HepG2 (cell line): ENCODE measurements around the gene HNRNPL. TPM values are rescaled to one million over a fixed set of nuclear protein-coding genes. Genes with fewer than 3 reads are reported as not detected.
A peak's percentile ranks its signal among the peaks of the same experiment; 100 is the strongest.

Source experiments
- BCL6 ChIP-seq: IDR thresholded peaks from 2 replicates; pipeline ENCODE4 v1.6.1; 2016; ENCODE audit warnings: missing genetic modification reagents, missing compliant biosample characterization
- CCAR2 ChIP-seq: fragments of 200-400 bp; formaldehyde crosslinking; optimal IDR thresholded peaks from 2 replicates; pipeline ENCODE3; 2018; ENCODE audit warnings: low read depth, mild to moderate bottlenecking, low read length, moderate library complexity
- ETV6 ChIP-seq: sonication (generic); formaldehyde crosslinking; conservative IDR thresholded peaks from 2 replicates; pipeline ENCODE4 v1.4.0; 2020; ENCODE audit warnings: missing genetic modification reagents
- FOXJ3 ChIP-seq: sonication (generic); formaldehyde crosslinking; IDR thresholded peaks from 2 replicates; pipeline ENCODE4 v1.4.0; 2020; ENCODE audit warnings: missing genetic modification reagents, mild to moderate bottlenecking, borderline replicate concordance
- MTA1 ChIP-seq: sonication (generic); formaldehyde crosslinking; IDR thresholded peaks from 2 replicates; pipeline ENCODE4 v1.4.0; 2020; ENCODE audit warnings: missing genetic modification reagents, mild to moderate bottlenecking, borderline replicate concordance
- POLR2G ChIP-seq: fragments of 200-400 bp; formaldehyde crosslinking; IDR thresholded peaks from 2 replicates; pipeline ENCODE4 v1.6.1; 2018; ENCODE audit warnings: mild to moderate bottlenecking, low read depth, low read length, moderate library complexity
- SP140L ChIP-seq: sonication (generic); formaldehyde crosslinking; IDR thresholded peaks from 2 replicates; pipeline ENCODE4 v1.4.0; 2020; ENCODE audit warnings: missing genetic modification reagents, borderline replicate concordance
- ZBTB38 ChIP-seq: sonication (generic); formaldehyde crosslinking; IDR thresholded peaks from 2 replicates; pipeline ENCODE4 v1.5.1; 2020; ENCODE audit warnings: mild to moderate bottlenecking, missing genetic modification reagents
- ZNF101 ChIP-seq: sonication (generic); formaldehyde crosslinking; IDR thresholded peaks from 2 replicates; pipeline ENCODE4 v1.4.0; 2020; ENCODE audit warnings: mild to moderate bottlenecking, low read depth, missing genetic modification reagents, borderline replicate concordance
- ZNF260 ChIP-seq: sonication (generic); formaldehyde crosslinking; IDR thresholded peaks from 2 replicates; pipeline ENCODE4 v1.4.0; 2020; ENCODE audit warnings: missing genetic modification reagents, low read depth, mild to moderate bottlenecking, borderline replicate concordance
- ZNF33A ChIP-seq: sonication (generic); formaldehyde crosslinking; IDR thresholded peaks from 2 replicates; pipeline ENCODE4 v1.5.1; 2020; ENCODE audit warnings: missing genetic modification reagents, mild to moderate bottlenecking, moderate library complexity, borderline replicate concordance
- ZNF577 ChIP-seq: sonication (generic); formaldehyde crosslinking; IDR thresholded peaks from 2 replicates; pipeline ENCODE4 v1.4.0; 2020; ENCODE audit warnings: mild to moderate bottlenecking, low read depth, missing genetic modification reagents, borderline replicate concordance
- ZNF614 ChIP-seq: IDR thresholded peaks from 2 replicates; pipeline ENCODE4 v1.6.1; 2018; ENCODE audit warnings: missing biosample characterization, missing genetic modification reagents, inconsistent platforms, borderline replicate concordance
- ZNF766 ChIP-seq: sonication (generic); formaldehyde crosslinking; IDR thresholded peaks from 2 replicates; pipeline ENCODE4 v1.5.0; 2020; ENCODE audit warnings: missing genetic modification reagents, borderline replicate concordance
- ZSCAN30 ChIP-seq: sonication (generic); formaldehyde crosslinking; IDR thresholded peaks from 2 replicates; pipeline ENCODE4 v1.5.0; 2020; ENCODE audit warnings: mild to moderate bottlenecking, missing genetic modification reagents
- ZZZ3 ChIP-seq: sonication (generic); formaldehyde crosslinking; IDR thresholded peaks from 2 replicates; pipeline ENCODE4 v1.4.0; 2020; ENCODE audit warnings: missing genetic modification reagents, mild to moderate bottlenecking, borderline replicate concordance
- polyA plus RNA-seq, 8 experiments: library from polyadenylated mRNA; depleted of rRNA in 3 of 8; stranded (reverse) in 7 of 8; unstranded in 1 of 8; fragments of >200 nt; fragmentation: Illumina TruSeq in 4 of 8; extraction: Trizol in 4 of 8; gene quantifications; 2 replicates each; pipeline versions ENCODE4 v1.2.1 to v1.2.3, GENCODE V29; 2011 to 2016; ENCODE audit warnings: low read depth in 4 of 8, missing spikeins in 1 of 8, mixed read lengths in 1 of 8; ENCODE audit not compliant: insufficient read depth in 1 of 8
- total RNA-seq, 5 experiments: library from RNA; depleted of rRNA; stranded (reverse); fragments of >200 nt; fragmentation: Illumina TruSeq; extraction: Trizol; gene quantifications; 2 replicates each; pipeline ENCODE4 v1.2.3, GENCODE V29; 2016; ENCODE audit warnings: low read depth in 1 of 5
- TF ChIP-seq, protein P1 (sequence below): sonication (generic); formaldehyde crosslinking; IDR thresholded peaks from 2 replicates; pipeline ENCODE4 v1.5.0; 2020; ENCODE audit warnings: missing genetic modification reagents, mild to moderate bottlenecking, borderline replicate concordance
- TF ChIP-seq, protein P2 (sequence below): IDR thresholded peaks from 2 replicates; pipeline ENCODE4 v1.6.1; 2016; ENCODE audit warnings: low read depth, missing genetic modification reagents, missing compliant biosample characterization
- TF ChIP-seq, protein P3 (sequence below): sonication (generic); formaldehyde crosslinking; IDR thresholded peaks from 2 replicates; pipeline ENCODE4 v1.4.0; 2020; ENCODE audit warnings: missing genetic modification reagents, borderline replicate concordance
- TF ChIP-seq, protein P4 (sequence below): sonication (generic); formaldehyde crosslinking; IDR thresholded peaks from 2 replicates; pipeline ENCODE4 v1.8.0; 2022; ENCODE audit warnings: mild to moderate bottlenecking, missing genetic modification reagents

HNRNPL gene
- total and polyA plus RNA-seq, 2 of the 13 experiments (the other 11 are each of a cell fraction or from before 2014, with no cell fraction given) = 156 to 278 TPM

DNA sequence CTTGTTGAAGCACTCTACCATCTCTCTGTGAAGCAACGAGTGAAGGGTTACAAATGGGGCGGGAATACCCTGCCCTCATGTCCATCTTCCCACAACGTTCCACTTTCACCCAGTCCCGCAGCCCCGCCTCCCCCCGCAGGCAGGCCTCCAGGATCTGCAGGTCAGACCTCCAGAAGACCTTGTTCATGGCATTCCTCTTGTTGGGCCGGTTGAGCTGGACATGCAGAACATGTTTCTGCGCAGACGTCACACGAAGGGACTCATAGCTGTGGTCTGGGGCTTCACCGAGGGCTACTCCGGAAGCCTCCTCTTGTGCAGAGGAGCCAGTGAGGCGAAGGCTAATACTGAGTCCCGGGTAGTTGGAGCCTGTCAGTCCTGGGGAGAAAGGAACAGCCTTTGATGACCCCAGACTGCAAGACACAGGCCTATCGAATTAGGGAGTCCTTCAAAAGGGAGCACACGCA is 18.6 kb downstream of the HNRNPL start (continued):
- TF ChIP-seq ZNF260 (CRISPR knock-in tag) (no peak), ZBTB38 (CRISPR knock-in tag) (no peak; the same call in 1 of the 2 replicates), CCAR2 (no peak), ZNF614 (CRISPR knock-in tag) (peak; percentile 26; the same call in 1 of the 2 replicates), ZZZ3 (no peak), BCL6 (CRISPR knock-in tag) (0 out of 2 replicates have a peak, but pooled peaks have one; percentile 23), ZNF577 (CRISPR knock-in tag) (no peak), FOXJ3 (CRISPR knock-in tag) (no peak; the same call in 1 of the 2 replicates), ZNF101 (CRISPR knock-in tag) (0 out of 2 replicates have a peak, but pooled peaks have one; percentile 27), ZNF766 (CRISPR knock-in tag) (no peak), SP140L (CRISPR knock-in tag) (no peak), ETV6 (CRISPR knock-in tag) (0 out of 2 replicates have a peak, but pooled peaks have one; percentile 25), MTA1 (CRISPR knock-in tag) (no peak), ZNF33A (CRISPR knock-in tag) (0 out of 2 replicates have a peak, but pooled peaks have one; percentile 28), POLR2G (no peak), ZSCAN30 (no peak)
- TF ChIP-seq, protein P1, sequence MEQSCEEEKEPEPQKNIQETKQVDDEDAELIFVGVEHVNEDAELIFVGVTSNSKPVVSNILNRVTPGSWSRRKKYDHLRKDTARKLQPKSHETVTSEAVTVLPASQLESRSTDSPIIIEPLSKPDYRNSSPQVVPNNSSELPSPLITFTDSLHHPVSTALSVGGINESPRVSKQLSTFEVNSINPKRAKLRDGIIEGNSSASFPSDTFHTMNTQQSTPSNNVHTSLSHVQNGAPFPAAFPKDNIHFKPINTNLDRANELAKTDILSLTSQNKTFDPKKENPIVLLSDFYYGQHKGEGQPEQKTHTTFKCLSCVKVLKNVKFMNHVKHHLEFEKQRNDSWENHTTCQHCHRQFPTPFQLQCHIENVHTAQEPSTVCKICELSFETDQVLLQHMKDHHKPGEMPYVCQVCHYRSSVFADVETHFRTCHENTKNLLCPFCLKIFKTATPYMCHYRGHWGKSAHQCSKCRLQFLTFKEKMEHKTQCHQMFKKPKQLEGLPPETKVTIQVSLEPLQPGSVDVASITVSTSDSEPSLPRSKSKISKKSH (CRISPR knock-in tag) = no peak
- TF ChIP-seq, protein P2, sequence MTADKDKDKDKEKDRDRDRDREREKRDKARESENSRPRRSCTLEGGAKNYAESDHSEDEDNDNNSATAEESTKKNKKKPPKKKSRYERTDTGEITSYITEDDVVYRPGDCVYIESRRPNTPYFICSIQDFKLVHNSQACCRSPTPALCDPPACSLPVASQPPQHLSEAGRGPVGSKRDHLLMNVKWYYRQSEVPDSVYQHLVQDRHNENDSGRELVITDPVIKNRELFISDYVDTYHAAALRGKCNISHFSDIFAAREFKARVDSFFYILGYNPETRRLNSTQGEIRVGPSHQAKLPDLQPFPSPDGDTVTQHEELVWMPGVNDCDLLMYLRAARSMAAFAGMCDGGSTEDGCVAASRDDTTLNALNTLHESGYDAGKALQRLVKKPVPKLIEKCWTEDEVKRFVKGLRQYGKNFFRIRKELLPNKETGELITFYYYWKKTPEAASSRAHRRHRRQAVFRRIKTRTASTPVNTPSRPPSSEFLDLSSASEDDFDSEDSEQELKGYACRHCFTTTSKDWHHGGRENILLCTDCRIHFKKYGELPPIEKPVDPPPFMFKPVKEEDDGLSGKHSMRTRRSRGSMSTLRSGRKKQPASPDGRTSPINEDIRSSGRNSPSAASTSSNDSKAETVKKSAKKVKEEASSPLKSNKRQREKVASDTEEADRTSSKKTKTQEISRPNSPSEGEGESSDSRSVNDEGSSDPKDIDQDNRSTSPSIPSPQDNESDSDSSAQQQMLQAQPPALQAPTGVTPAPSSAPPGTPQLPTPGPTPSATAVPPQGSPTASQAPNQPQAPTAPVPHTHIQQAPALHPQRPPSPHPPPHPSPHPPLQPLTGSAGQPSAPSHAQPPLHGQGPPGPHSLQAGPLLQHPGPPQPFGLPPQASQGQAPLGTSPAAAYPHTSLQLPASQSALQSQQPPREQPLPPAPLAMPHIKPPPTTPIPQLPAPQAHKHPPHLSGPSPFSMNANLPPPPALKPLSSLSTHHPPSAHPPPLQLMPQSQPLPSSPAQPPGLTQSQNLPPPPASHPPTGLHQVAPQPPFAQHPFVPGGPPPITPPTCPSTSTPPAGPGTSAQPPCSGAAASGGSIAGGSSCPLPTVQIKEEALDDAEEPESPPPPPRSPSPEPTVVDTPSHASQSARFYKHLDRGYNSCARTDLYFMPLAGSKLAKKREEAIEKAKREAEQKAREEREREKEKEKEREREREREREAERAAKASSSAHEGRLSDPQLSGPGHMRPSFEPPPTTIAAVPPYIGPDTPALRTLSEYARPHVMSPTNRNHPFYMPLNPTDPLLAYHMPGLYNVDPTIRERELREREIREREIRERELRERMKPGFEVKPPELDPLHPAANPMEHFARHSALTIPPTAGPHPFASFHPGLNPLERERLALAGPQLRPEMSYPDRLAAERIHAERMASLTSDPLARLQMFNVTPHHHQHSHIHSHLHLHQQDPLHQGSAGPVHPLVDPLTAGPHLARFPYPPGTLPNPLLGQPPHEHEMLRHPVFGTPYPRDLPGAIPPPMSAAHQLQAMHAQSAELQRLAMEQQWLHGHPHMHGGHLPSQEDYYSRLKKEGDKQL (CRISPR knock-in tag) = no peak
- TF ChIP-seq, protein P3, sequence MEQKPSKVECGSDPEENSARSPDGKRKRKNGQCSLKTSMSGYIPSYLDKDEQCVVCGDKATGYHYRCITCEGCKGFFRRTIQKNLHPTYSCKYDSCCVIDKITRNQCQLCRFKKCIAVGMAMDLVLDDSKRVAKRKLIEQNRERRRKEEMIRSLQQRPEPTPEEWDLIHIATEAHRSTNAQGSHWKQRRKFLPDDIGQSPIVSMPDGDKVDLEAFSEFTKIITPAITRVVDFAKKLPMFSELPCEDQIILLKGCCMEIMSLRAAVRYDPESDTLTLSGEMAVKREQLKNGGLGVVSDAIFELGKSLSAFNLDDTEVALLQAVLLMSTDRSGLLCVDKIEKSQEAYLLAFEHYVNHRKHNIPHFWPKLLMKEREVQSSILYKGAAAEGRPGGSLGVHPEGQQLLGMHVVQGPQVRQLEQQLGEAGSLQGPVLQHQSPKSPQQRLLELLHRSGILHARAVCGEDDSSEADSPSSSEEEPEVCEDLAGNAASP (CRISPR knock-in tag) = no peak
- TF ChIP-seq, protein P4, sequence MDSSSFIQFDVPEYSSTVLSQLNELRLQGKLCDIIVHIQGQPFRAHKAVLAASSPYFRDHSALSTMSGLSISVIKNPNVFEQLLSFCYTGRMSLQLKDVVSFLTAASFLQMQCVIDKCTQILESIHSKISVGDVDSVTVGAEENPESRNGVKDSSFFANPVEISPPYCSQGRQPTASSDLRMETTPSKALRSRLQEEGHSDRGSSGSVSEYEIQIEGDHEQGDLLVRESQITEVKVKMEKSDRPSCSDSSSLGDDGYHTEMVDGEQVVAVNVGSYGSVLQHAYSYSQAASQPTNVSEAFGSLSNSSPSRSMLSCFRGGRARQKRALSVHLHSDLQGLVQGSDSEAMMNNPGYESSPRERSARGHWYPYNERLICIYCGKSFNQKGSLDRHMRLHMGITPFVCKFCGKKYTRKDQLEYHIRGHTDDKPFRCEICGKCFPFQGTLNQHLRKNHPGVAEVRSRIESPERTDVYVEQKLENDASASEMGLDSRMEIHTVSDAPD (CRISPR knock-in tag) = no peak
